Thoracic aorta (tissue), 2 donors: ENCODE results near the gene PAX2. TPM values are rescaled to one million over a fixed set of nuclear protein-coding genes. Genes with fewer than 3 reads are reported as not detected.
"Not testable (repeated sequence)": the region's sequence is repeated elsewhere in the genome, so short reads cannot be mapped to it uniquely, and the experiment has no call there.

Source experiments
- ATAC-seq: fragments of 150-250 bp; one replicate; pipeline ENCODE4 v1.8.0; 2017; ENCODE audit warnings: low read depth; ENCODE audit not compliant: insufficient number of reproducible peaks, low FRiP score
- DNase-seq: peaks from one replicate; pipeline ENCODE4 v3.0.0-alpha.2; 2020; ENCODE audit warnings: low spot score
- H3K27ac ChIP-seq, 2 donors: fragments of 200-600 bp; sonication (generic); 1 replicate in 1 of 2; 2 replicates in 1 of 2; pipeline ENCODE4 v1.5.1; 2016; ENCODE audit warnings: mild to moderate bottlenecking in 2 of 2, moderate library complexity in 2 of 2
- H3K27me3 ChIP-seq: fragments of 200-600 bp; sonication (generic); replicated peaks from 2 replicates; pipeline ENCODE4 v1.6.0; 2016; ENCODE audit warnings: mild to moderate bottlenecking; ENCODE audit not compliant: insufficient read depth
- H3K36me3 ChIP-seq: fragments of 200-600 bp; sonication (generic); one replicate; pipeline ENCODE4 v1.5.1; 2016
- H3K4me1 ChIP-seq, 2 donors: fragments of 200-600 bp; sonication (generic); 1 replicate in 1 of 2; 2 replicates in 1 of 2; pipeline versions ENCODE4 v1.5.1 to v1.6.0; 2016; ENCODE audit warnings: low read depth in 2 of 2, mild to moderate bottlenecking in 1 of 2; ENCODE audit not compliant: control insufficient read depth in 1 of 2
- H3K4me3 ChIP-seq: fragments of 200-600 bp; sonication (generic); 2 replicates; pipeline ENCODE4 v1.5.1; 2016; ENCODE audit warnings: mild to moderate bottlenecking
- H3K9me3 ChIP-seq: fragments of 200-600 bp; sonication (generic); 2 replicates; pipeline ENCODE4 v1.5.1; 2016
- total RNA-seq, 2 donors: library from RNA; depleted of rRNA; stranded (reverse); fragments of >200 nt; gene quantifications; one replicate each; pipeline versions ENCODE4 v1.1.0 to v1.2.3, GENCODE V29; 2016
- TF ChIP-seq, protein P1 (sequence below): fragments of 200-600 bp; sonication (generic); IDR thresholded peaks from one replicate; pipeline ENCODE4 v1.5.1; 2019; ENCODE audit warnings: antibody characterized with exemption

The PAX2 gene
- not detected for total RNA-seq

DNA sequence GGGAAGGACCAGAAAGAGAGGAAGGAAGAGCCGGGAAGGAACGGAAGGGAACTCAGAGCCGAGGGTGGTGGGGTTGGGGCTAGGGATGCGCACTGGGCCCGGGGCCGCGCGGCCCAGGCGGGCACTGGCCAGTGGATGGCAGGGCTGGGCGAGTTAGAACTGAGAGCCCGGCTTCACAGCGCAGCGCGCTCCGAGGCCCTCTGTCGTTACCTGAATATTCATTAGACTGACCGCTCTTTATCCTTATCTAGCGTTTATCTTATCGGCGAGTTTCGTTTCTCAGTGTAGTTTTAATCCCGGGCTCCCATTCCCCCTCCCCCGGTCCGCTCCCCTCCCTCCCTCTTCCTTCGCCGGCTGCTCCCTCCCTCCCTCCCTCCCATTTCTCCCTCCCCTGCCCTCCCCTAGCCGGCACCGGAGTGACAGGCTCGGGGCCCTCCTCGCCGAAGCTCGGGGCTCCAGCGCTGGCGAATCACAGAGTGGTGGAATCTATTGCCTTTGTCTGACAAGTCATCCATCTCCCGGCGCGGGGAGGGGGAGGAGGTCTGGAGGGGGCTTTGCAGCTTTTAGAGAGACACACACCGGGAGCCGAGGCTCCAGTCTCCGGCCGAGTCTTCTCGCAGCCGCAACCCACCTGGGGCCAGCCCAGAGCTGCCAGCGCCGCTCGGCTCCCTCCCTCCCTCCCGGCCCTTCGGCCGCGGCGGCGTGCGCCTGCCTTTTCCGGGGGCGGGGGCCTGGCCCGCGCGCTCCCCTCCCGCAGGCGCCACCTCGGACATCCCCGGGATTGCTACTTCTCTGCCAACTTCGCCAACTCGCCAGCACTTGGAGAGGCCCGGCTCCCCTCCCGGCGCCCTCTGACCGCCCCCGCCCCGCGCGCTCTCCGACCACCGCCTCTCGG, at the start of gene PAX2:
Gene PAX2 (plus strand): TSS at position 596 of the 895 bp plus-strand sequence. CDS start 679 bp downstream, outside the sequence.
- Histone ChIP-seq H3K9me3 (no peaks in the 10 kb centered on the region), H3K36me3 (no peaks in the 10 kb centered on the region), H3K27ac (no peak within 1 kb of the TSS), H3K4me1 (peaks cover 40 to 73% of the 10 kb centered on the region in 2 donors), H3K27me3 (peaks cover 45% of the 10 kb centered on the region), H3K4me3 (peak within 1 kb of the TSS; percentile 64)
- TF ChIP-seq, protein P1, sequence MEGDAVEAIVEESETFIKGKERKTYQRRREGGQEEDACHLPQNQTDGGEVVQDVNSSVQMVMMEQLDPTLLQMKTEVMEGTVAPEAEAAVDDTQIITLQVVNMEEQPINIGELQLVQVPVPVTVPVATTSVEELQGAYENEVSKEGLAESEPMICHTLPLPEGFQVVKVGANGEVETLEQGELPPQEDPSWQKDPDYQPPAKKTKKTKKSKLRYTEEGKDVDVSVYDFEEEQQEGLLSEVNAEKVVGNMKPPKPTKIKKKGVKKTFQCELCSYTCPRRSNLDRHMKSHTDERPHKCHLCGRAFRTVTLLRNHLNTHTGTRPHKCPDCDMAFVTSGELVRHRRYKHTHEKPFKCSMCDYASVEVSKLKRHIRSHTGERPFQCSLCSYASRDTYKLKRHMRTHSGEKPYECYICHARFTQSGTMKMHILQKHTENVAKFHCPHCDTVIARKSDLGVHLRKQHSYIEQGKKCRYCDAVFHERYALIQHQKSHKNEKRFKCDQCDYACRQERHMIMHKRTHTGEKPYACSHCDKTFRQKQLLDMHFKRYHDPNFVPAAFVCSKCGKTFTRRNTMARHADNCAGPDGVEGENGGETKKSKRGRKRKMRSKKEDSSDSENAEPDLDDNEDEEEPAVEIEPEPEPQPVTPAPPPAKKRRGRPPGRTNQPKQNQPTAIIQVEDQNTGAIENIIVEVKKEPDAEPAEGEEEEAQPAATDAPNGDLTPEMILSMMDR = no peak
- DNase-seq (no peak), ATAC-seq (no peak)

DNA sequence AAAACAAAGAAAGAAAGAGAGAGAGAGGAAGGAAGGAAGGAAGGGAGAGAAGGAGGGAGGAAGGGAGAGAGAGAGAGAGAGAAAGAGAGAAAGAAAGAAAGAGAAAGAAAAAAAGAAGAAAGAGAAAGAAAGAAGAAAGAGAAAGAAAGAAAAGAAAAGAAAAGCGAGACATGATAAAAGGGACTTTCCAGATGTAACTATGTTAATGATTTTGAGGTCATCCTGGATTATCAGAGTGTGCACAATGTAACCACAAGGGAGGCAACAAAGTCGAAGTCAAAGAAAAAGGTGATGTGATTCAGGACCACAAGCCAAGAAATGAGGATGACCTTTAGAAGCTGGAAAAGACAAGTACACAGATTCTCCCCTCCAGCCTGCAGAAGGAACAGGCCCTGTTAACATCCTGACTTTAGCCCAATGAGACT, 48.9 kb upstream of the PAX2 start:
- no peaks in the 10 kb centered on the region for H3K4me1 ChIP-seq
- no peaks in the 10 kb centered on the region for H3K27me3 ChIP-seq
- no peak for DNase-seq
- H3K36me3 ChIP-seq = no peaks in the 10 kb centered on the region
- H3K9me3 ChIP-seq = no peaks in the 10 kb centered on the region
- ATAC-seq = no peak
- H3K4me3 ChIP-seq = no peak overlapping the region
- TF ChIP-seq, protein P1 = no peak
- H3K27ac ChIP-seq = no peak overlapping the region

DNA sequence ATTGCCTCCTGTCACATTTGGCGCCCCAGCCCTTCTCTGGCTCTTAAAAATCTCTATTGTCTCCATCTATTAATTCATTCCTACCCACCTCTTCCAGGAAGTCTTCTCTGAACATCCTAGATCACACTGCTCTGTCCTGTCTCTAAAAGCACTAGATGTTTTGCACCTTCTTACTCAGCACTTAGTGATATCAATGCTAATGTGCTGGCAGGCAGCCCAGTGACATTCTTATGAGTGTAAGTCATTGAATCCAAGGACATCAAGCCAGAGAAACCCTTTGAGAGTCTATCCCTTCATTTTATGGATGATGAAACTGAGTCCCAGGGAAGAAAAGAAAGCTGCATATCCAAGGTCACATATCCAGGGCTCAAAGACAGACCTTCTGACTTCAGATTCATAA, 48.3 kb upstream of the PAX2 start:
- DNase-seq (no peak), ATAC-seq (no peak)
- Histone ChIP-seq H3K4me1 (no peaks in the 10 kb centered on the region), H3K9me3 (no peaks in the 10 kb centered on the region), H3K4me3 (no peak overlapping the region), H3K27ac (no peak overlapping the region), H3K27me3 (no peaks in the 10 kb centered on the region), H3K36me3 (no peaks in the 10 kb centered on the region)
- TF ChIP-seq, protein P1 = no peak

DNA sequence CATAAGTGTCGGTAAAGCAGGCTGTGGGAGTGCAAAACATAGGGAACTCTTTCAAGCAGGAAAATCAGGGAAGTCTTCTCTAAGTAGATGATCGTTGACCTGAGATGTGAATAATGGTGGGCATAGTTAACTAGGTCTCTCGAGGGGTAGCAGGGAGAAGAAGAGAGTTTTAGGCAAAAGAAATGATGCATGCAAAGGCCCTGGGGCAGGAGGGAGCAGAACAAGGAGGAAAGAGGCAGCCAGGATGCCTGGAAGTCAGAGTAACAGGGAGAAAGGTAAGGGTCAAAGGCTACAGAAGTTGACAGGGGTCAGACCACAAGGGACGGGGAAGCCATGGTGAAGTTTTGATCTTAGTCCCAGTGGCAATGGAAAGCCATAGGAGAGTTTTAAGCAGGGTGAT, 47.8 kb upstream of the PAX2 start:
- Histone ChIP-seq H3K27me3 (no peaks in the 10 kb centered on the region), H3K27ac (no peak overlapping the region), H3K4me3 (no peak overlapping the region), H3K36me3 (no peaks in the 10 kb centered on the region), H3K9me3 (no peaks in the 10 kb centered on the region), H3K4me1 (no peaks in the 10 kb centered on the region)
- TF ChIP-seq, protein P1 = no peak
- no peak for ATAC-seq
- no peak for DNase-seq

DNA sequence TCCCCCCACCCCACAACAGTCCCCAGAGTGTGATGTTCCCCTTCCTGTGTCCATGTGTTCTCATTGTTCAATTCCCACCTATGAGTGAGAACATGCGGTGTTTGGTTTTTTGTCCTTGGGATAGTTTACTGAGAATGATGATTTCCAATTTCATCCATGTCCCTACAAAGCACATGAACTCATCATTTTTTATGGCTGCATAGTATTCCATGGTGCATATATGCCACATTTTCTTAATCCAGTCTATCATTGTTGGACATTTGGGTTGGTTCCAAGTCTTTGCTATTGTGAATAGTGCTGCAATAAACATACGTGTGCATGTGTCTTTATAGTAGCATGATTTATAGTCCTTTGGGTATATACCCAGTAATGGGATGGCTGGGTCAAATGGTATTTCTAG, 43.7 kb upstream of the PAX2 start:
- H3K9me3 ChIP-seq, H3K27ac ChIP-seq, H3K4me1 ChIP-seq, DNase-seq, H3K36me3 ChIP-seq, H3K27me3 ChIP-seq, ATAC-seq, H3K4me3 ChIP-seq: not testable (repeated sequence)
